ENCODE measurements around the gene MRPL44.

The MRPL44 gene

GRCh38 chr2:223967981-223968380, 10.7 kb downstream of the MRPL44 start:
- TF ChIP-seq Cebpa-rat (IDR thresholded peaks at IDR 0.05): no peak
- Histone ChIP-seq H3K4me2 (no peak overlapping the region), H3K9ac (no peak overlapping the region), H3K27me3 (no peaks in the 10 kb centered on the region), H3K27ac (no peak overlapping the region), H3K9me3 (no peaks in the 10 kb centered on the region), H3K36me3 (peaks cover 54% of the 10 kb centered on the region), H4K20me1 (peaks cover 37% of the 10 kb centered on the region), H3K4me1 (peaks cover 4% of the 10 kb centered on the region; the same call in 1 of the 2 replicates), H3K4me3 (no peak overlapping the region)

GRCh38 chr2:223969315-223969714, 12.1 kb downstream of the MRPL44 start:
- H3K4me2 ChIP-seq: no peak overlapping the region
- H3K27ac ChIP-seq: no peak overlapping the region
- no peaks in the 10 kb centered on the region for H3K27me3 ChIP-seq
- H3K9ac ChIP-seq: no peak overlapping the region
- peaks cover 24% of the 10 kb centered on the region for H4K20me1 ChIP-seq
- H3K36me3 ChIP-seq: peaks cover 42% of the 10 kb centered on the region
- no peak overlapping the region for H3K4me3 ChIP-seq
- no peaks in the 10 kb centered on the region for H3K4me1 ChIP-seq
- H3K9me3 ChIP-seq: no peaks in the 10 kb centered on the region
- TF ChIP-seq Cebpa-rat (IDR thresholded peaks at IDR 0.05): no peak

GRCh38 chr2:223969856-223970255, 12.6 kb downstream of the MRPL44 start:
- H3K4me2 ChIP-seq: no peak overlapping the region
- no peak overlapping the region for H3K27ac ChIP-seq
- TF ChIP-seq Cebpa-rat (IDR thresholded peaks at IDR 0.05): no peak
- no peak overlapping the region for H3K9ac ChIP-seq
- no peaks in the 10 kb centered on the region for H3K9me3 ChIP-seq
- H4K20me1 ChIP-seq: peaks cover 19% of the 10 kb centered on the region
- no peak overlapping the region for H3K4me3 ChIP-seq
- no peaks in the 10 kb centered on the region for H3K4me1 ChIP-seq
- H3K27me3 ChIP-seq: no peaks in the 10 kb centered on the region
- peaks cover 36% of the 10 kb centered on the region for H3K36me3 ChIP-seq

- Histone ChIP-seq H3K4me1 (no peaks in the 10 kb centered on the region), H3K27me3 (no peaks in the 10 kb centered on the region), H3K9me3 (no peaks in the 10 kb centered on the region), H4K20me1 (peaks cover 17% of the 10 kb centered on the region), H3K36me3 (peaks cover 35% of the 10 kb centered on the region), H3K4me2 (no peak overlapping the region), H3K9ac (no peak overlapping the region), H3K27ac (no peak overlapping the region), H3K4me3 (no peak overlapping the region)
- TF ChIP-seq Cebpa-rat (IDR thresholded peaks at IDR 0.05): peak; percentile 67; the same call in 1 of the 2 replicates
Measured at GRCh38 chr2:223970343-223971128, 13.3 kb downstream of the MRPL44 start.

GRCh38 chr2:223971731-223972130, 14.5 kb downstream of the MRPL44 start:
- no peak for TF ChIP-seq Cebpa-rat (IDR thresholded peaks at IDR 0.05)
- no peak overlapping the region for H3K9ac ChIP-seq

GRCh38 chr2:223972656-223973102, 15.4 kb downstream of the MRPL44 start:
- H3K27me3 ChIP-seq: no peaks in the 10 kb centered on the region
- TF ChIP-seq Cebpa-rat (IDR thresholded peaks at IDR 0.05): no peak
- H3K4me1 ChIP-seq: no peaks in the 10 kb centered on the region
- H3K9me3 ChIP-seq: no peaks in the 10 kb centered on the region
- no peak overlapping the region for H3K9ac ChIP-seq
- peaks cover 16% of the 10 kb centered on the region for H3K36me3 ChIP-seq
- no peaks in the 10 kb centered on the region; the same call in 1 of the 2 replicates for H4K20me1 ChIP-seq
- H3K4me2 ChIP-seq: no peak overlapping the region
- H3K27ac ChIP-seq: no peak overlapping the region
- H3K4me3 ChIP-seq: no peak overlapping the region

More at GRCh38 chr2:223971731-223972130, 14.5 kb downstream of the MRPL44 start:
- Histone ChIP-seq H3K9me3 (no peaks in the 10 kb centered on the region), H4K20me1 (peaks cover 5% of the 10 kb centered on the region; the same call in 1 of the 2 replicates), H3K27ac (no peak overlapping the region), H3K4me1 (no peaks in the 10 kb centered on the region), H3K36me3 (peaks cover 25% of the 10 kb centered on the region), H3K27me3 (no peaks in the 10 kb centered on the region), H3K4me2 (no peak overlapping the region), H3K4me3 (no peak overlapping the region)

GRCh38 chr2:223973606-223974005, 16.3 kb downstream of the MRPL44 start:
- Histone ChIP-seq H3K27me3 (no peaks in the 10 kb centered on the region), H3K4me1 (no peaks in the 10 kb centered on the region), H4K20me1 (no peaks in the 10 kb centered on the region; the same call in 1 of the 2 replicates), H3K4me3 (no peak overlapping the region), H3K9me3 (no peaks in the 10 kb centered on the region), H3K27ac (no peak overlapping the region), H3K36me3 (peaks cover 7% of the 10 kb centered on the region), H3K9ac (no peak overlapping the region), H3K4me2 (no peak overlapping the region)
- no peak for TF ChIP-seq Cebpa-rat (IDR thresholded peaks at IDR 0.05)

GRCh38 chr2:223976635-223977226, 19.5 kb downstream of the MRPL44 start:
- no peak overlapping the region for H3K4me3 ChIP-seq
- H3K27ac ChIP-seq: no peak overlapping the region
- no peak overlapping the region for H3K9ac ChIP-seq
- H3K4me2 ChIP-seq: no peak overlapping the region
- no peaks in the 10 kb centered on the region for H4K20me1 ChIP-seq
- no peak for TF ChIP-seq Cebpa-rat (IDR thresholded peaks at IDR 0.05)
- H3K36me3 ChIP-seq: peaks cover 13% of the 10 kb centered on the region; the same call in 1 of the 2 replicates
- H3K4me1 ChIP-seq: peaks cover 11% of the 10 kb centered on the region
- no peaks in the 10 kb centered on the region for H3K9me3 ChIP-seq
- H3K27me3 ChIP-seq: no peaks in the 10 kb centered on the region

GRCh38 chr2:223978451-223978850, 21.2 kb downstream of the MRPL44 start:
- Histone ChIP-seq H3K36me3 (peaks cover 19% of the 10 kb centered on the region; the same call in 1 of the 2 replicates), H3K4me2 (no peak overlapping the region), H3K27ac (no peak overlapping the region), H3K4me1 (peaks cover 11% of the 10 kb centered on the region), H3K9me3 (no peaks in the 10 kb centered on the region), H3K27me3 (no peaks in the 10 kb centered on the region), H4K20me1 (no peaks in the 10 kb centered on the region), H3K4me3 (no peak overlapping the region), H3K9ac (no peak overlapping the region)
- TF ChIP-seq Cebpa-rat (IDR thresholded peaks at IDR 0.05): no peak

- H3K4me3 ChIP-seq: no peak overlapping the region
- H3K27ac ChIP-seq: no peak overlapping the region
- TF ChIP-seq Cebpa-rat (IDR thresholded peaks at IDR 0.05): no peak
- no peaks in the 10 kb centered on the region for H3K27me3 ChIP-seq
- peaks cover 31% of the 10 kb centered on the region for H3K36me3 ChIP-seq
- H4K20me1 ChIP-seq: no peaks in the 10 kb centered on the region
- H3K4me1 ChIP-seq: peaks cover 11% of the 10 kb centered on the region
- H3K9ac ChIP-seq: no peak overlapping the region
- H3K9me3 ChIP-seq: no peaks in the 10 kb centered on the region
- H3K4me2 ChIP-seq: peak overlapping the region; percentile 25
Measured at GRCh38 chr2:223979730-223980396, 22.6 kb downstream of the MRPL44 start.

Data from BLaER1 (cell line).